A549 (cell line): ENCODE data around the gene PMPCA.

Source experiments
- ZNF302 ChIP-seq: fragments of 250-450 bp; sonication (Bioruptor Pico); IDR thresholded peaks from 2 replicates; pipeline ENCODE4 v1.9.0; 2021; ENCODE audit warnings: inconsistent platforms, mild to moderate bottlenecking, moderate library complexity
- TF ChIP-seq, protein P1 (sequence below): fragments of >200 bp; sonication (Bioruptor Twin); formaldehyde crosslinking; IDR thresholded peaks from 3 replicates; pipeline ENCODE4 v1.5.1; 2016
- TF ChIP-seq, protein P2 (sequence below): fragments of 450-650 bp; IDR thresholded peaks from 2 replicates; pipeline ENCODE4 v1.6.1; 2014; ENCODE audit warnings: antibody characterized with exemption
- TF ChIP-seq, protein P3 (sequence below): fragments of 200-600 bp; sonication (generic); IDR thresholded peaks from 2 replicates; pipeline ENCODE4 v1.6.1; 2016; ENCODE audit warnings: antibody characterized with exemption, mild to moderate bottlenecking, moderate library complexity

DNA sequence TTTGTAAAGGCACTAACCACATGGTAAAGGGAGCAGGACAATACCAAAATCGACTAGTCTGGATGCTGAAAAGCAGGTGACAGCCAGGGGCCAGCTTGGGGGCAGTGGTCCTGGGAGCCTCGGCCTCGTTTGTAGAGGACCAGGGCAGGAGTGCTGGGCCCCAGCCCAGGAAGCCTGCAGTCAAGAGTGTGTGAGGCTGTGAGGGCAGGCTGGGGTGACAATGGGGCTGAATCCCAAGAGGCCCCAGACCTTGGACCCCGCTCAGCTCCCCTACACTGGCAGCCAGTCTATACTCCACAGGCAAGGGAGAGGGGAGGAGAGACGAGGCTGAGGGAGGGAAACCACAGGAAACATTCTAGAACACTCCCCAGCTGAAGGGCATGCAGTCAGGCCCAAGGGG, 31.8 kb downstream of the PMPCA start:
- TF ChIP-seq, protein P1, sequence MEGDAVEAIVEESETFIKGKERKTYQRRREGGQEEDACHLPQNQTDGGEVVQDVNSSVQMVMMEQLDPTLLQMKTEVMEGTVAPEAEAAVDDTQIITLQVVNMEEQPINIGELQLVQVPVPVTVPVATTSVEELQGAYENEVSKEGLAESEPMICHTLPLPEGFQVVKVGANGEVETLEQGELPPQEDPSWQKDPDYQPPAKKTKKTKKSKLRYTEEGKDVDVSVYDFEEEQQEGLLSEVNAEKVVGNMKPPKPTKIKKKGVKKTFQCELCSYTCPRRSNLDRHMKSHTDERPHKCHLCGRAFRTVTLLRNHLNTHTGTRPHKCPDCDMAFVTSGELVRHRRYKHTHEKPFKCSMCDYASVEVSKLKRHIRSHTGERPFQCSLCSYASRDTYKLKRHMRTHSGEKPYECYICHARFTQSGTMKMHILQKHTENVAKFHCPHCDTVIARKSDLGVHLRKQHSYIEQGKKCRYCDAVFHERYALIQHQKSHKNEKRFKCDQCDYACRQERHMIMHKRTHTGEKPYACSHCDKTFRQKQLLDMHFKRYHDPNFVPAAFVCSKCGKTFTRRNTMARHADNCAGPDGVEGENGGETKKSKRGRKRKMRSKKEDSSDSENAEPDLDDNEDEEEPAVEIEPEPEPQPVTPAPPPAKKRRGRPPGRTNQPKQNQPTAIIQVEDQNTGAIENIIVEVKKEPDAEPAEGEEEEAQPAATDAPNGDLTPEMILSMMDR = no peak
- TF ChIP-seq, protein P2, sequence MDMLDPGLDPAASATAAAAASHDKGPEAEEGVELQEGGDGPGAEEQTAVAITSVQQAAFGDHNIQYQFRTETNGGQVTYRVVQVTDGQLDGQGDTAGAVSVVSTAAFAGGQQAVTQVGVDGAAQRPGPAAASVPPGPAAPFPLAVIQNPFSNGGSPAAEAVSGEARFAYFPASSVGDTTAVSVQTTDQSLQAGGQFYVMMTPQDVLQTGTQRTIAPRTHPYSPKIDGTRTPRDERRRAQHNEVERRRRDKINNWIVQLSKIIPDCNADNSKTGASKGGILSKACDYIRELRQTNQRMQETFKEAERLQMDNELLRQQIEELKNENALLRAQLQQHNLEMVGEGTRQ = no peak
- no peak for TF ChIP-seq ZNF302
- TF ChIP-seq, protein P3, sequence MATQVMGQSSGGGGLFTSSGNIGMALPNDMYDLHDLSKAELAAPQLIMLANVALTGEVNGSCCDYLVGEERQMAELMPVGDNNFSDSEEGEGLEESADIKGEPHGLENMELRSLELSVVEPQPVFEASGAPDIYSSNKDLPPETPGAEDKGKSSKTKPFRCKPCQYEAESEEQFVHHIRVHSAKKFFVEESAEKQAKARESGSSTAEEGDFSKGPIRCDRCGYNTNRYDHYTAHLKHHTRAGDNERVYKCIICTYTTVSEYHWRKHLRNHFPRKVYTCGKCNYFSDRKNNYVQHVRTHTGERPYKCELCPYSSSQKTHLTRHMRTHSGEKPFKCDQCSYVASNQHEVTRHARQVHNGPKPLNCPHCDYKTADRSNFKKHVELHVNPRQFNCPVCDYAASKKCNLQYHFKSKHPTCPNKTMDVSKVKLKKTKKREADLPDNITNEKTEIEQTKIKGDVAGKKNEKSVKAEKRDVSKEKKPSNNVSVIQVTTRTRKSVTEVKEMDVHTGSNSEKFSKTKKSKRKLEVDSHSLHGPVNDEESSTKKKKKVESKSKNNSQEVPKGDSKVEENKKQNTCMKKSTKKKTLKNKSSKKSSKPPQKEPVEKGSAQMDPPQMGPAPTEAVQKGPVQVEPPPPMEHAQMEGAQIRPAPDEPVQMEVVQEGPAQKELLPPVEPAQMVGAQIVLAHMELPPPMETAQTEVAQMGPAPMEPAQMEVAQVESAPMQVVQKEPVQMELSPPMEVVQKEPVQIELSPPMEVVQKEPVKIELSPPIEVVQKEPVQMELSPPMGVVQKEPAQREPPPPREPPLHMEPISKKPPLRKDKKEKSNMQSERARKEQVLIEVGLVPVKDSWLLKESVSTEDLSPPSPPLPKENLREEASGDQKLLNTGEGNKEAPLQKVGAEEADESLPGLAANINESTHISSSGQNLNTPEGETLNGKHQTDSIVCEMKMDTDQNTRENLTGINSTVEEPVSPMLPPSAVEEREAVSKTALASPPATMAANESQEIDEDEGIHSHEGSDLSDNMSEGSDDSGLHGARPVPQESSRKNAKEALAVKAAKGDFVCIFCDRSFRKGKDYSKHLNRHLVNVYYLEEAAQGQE = no peak
